Activated CD8-positive, alpha-beta memory T cell treated with anti-CD3 and anti-CD28 coated beads, Interleukin-2, amount 50 U/mL, for 1 hour (primary cell): ENCODE data around the gene COPA.

Experiments
- DNase-seq: peaks from one replicate; pipeline ENCODE4 v3.0.0-alpha.2; 2020; ENCODE audit errors: extremely low read depth

The COPA gene

GRCh38 chr1:160264795-160265307 lies 78.2 kb downstream of the COPA start:
- DNase-seq: no peak

GRCh38 chr1:160261893-160262794 lies 80.9 kb downstream of the COPA start, which contains the start of gene DCAF8:
Gene DCAF8 (minus strand): TSS chr1:160262549. CDS start chr1:160244008, 18,541 bp downstream.
- peak; percentile 96 for DNase-seq

GRCh38 chr1:160261556-160261892 lies 81.5 kb downstream of the COPA start:
- peak; percentile 51 for DNase-seq

- DNase-seq: no peak
Observed at GRCh38 chr1:160260406-160261382, 82.4 kb downstream of the COPA start.

- DNase-seq: no peak
Observed at GRCh38 chr1:160258177-160258798, 84.8 kb downstream of the COPA start.

- no peak for DNase-seq
Observed at GRCh38 chr1:160257411-160258015, 85.5 kb downstream of the COPA start.

- DNase-seq: no peak
Observed at GRCh38 chr1:160256396-160257046, 86.5 kb downstream of the COPA start.

- no peak for DNase-seq
Observed at GRCh38 chr1:160255781-160256300, 87.2 kb downstream of the COPA start.

- DNase-seq: no peak
Observed at GRCh38 chr1:160251687-160252526, 91.1 kb downstream of the COPA start.

GRCh38 chr1:160251011-160251410 lies 92.0 kb downstream of the COPA start:
- no peak for DNase-seq

- no peak for DNase-seq
Observed at GRCh38 chr1:160247053-160247452, 96.0 kb downstream of the COPA start.

GRCh38 chr1:160245434-160245833 lies 97.6 kb downstream of the COPA start:
- DNase-seq: no peak

- no peak for DNase-seq
Observed at GRCh38 chr1:160244209-160244608, 98.8 kb downstream of the COPA start.

GRCh38 chr1:160243767-160244166 lies 99.3 kb downstream of the COPA start:
- DNase-seq: no peak

- no peak for DNase-seq
Observed at GRCh38 chr1:160239582-160240299, 103.3 kb downstream of the COPA start.
